IMR-90 (cell line): ENCODE data around the gene RNF149. TPM values are rescaled to one million over a fixed set of nuclear protein-coding genes. Genes with fewer than 3 reads are reported as not detected.
"Not testable (repeated sequence)": the region's sequence is repeated elsewhere in the genome, so short reads cannot be mapped to it uniquely, and the experiment has no call there.

Experiments
- ATAC-seq: fragments of 200-7000 bp; cut with Tn5 transposase; 2 replicates; pipeline ENCODE4 v1.9.1; 2020; ENCODE audit warnings: low read depth, mild to moderate bottlenecking, moderate library complexity
- BruUV-seq: library from RNA; stranded (reverse); fragments of 400-500 nt; replicated peaks from 2 replicates; lab custom pipeline; 2021; lab: Mats Ljungman, UMichigan
- CTCF ChIA-PET: fragments of 300-600 bp; formaldehyde crosslinking; extraction: SDS; loops from one replicate; lab custom pipeline; 2021; ENCODE audit warnings: antibody characterized with exemption; lab: Yijun Ruan, JAX
- POLR2A ChIA-PET: fragments of 300-600 bp; sonication (Branson Sonifier 250); formaldehyde crosslinking; loops from one replicate; lab custom pipeline; 2022; ENCODE audit warnings: antibody characterized with exemption; ENCODE audit not compliant: unreplicated experiment; lab: Charles Lee
- DNase-seq: peaks from one replicate; pipeline ENCODE4 v3.0.0; 2013
- H2AFZ ChIP-seq: replicated peaks from 2 replicates; pipeline ENCODE3; 2013; ENCODE audit warnings: low read length, mild to moderate bottlenecking; ENCODE audit not compliant: poor library complexity
- H2AK5ac ChIP-seq: 2 replicates; pipeline ENCODE4 v1.6.1; 2013; ENCODE audit warnings: low read depth, low read length, inconsistent platforms
- H2AK9ac ChIP-seq: replicated peaks from 2 replicates; pipeline ENCODE3; 2013; ENCODE audit warnings: mild to moderate bottlenecking, low read depth, low read length, moderate library complexity; ENCODE audit not compliant: poor library complexity
- H2BK120ac ChIP-seq: 2 replicates; pipeline ENCODE4 v1.6.1; 2013; ENCODE audit warnings: low read depth, low read length, inconsistent platforms
- H2BK15ac ChIP-seq: 3 replicates; pipeline ENCODE4 v1.6.1; 2013; ENCODE audit warnings: low read depth, low read length, inconsistent platforms
- H2BK20ac ChIP-seq: 2 replicates; pipeline ENCODE4 v1.6.1; 2013; ENCODE audit warnings: low read depth, mild to moderate bottlenecking, inconsistent platforms, low read length, moderate library complexity
- H2BK5ac ChIP-seq: 2 replicates; pipeline ENCODE4 v1.6.1; 2013; ENCODE audit warnings: mild to moderate bottlenecking, low read depth, low read length, inconsistent platforms; ENCODE audit not compliant: poor library complexity, severe bottlenecking
- H3K14ac ChIP-seq: replicated peaks from 2 replicates; pipeline ENCODE4 v1.6.1; 2013; ENCODE audit warnings: low read depth, low read length, inconsistent platforms
- H3K18ac ChIP-seq: 2 replicates; pipeline ENCODE4 v1.6.1; 2013; ENCODE audit warnings: low read depth, low read length, control low read depth
- H3K23ac ChIP-seq: 2 replicates; pipeline ENCODE4 v1.6.1; 2013; ENCODE audit warnings: low read depth, low read length, inconsistent platforms
- H3K27ac ChIP-seq: 2 replicates; pipeline ENCODE4 v1.5.1; 2013; ENCODE audit warnings: mild to moderate bottlenecking, control low read depth, low read length; ENCODE audit not compliant: insufficient read depth
- H3K27me3 ChIP-seq: 2 replicates; pipeline ENCODE4 v1.6.1; 2013; ENCODE audit warnings: low read length; ENCODE audit not compliant: control insufficient read depth, insufficient read depth
- H3K36me3 ChIP-seq: 2 replicates; pipeline ENCODE4 v1.6.1; 2013; ENCODE audit warnings: low read length, mixed read lengths; ENCODE audit not compliant: control insufficient read depth, insufficient read depth
- H3K4ac ChIP-seq: 2 replicates; pipeline ENCODE4 v1.6.1; 2013; ENCODE audit warnings: low read depth, low read length, inconsistent platforms
- H3K4me1 ChIP-seq: 2 replicates; pipeline ENCODE4 v1.6.1; 2013; ENCODE audit warnings: low read length, mixed read lengths; ENCODE audit not compliant: control insufficient read depth, insufficient read depth
- H3K4me2 ChIP-seq: 2 replicates; pipeline ENCODE4 v1.6.1; 2013; ENCODE audit warnings: low read depth, mild to moderate bottlenecking, control low read depth, low read length, moderate library complexity
- H3K4me3 ChIP-seq: 2 replicates; pipeline ENCODE4 v1.5.1; 2013; ENCODE audit warnings: low read depth, mild to moderate bottlenecking, control low read depth, low read length, moderate library complexity; ENCODE audit not compliant: insufficient read depth
- H3K56ac ChIP-seq: 2 replicates; pipeline ENCODE4 v1.6.1; 2013; ENCODE audit warnings: low read length, inconsistent platforms; ENCODE audit not compliant: insufficient read depth; ENCODE audit errors: extremely low read depth
- H3K79me1 ChIP-seq, 2 experiments: 2 replicates each; pipeline ENCODE4 v1.6.1; 2013; ENCODE audit warnings: low read length in 2 of 2, inconsistent platforms in 1 of 2, low read depth in 1 of 2
- H3K9ac ChIP-seq: 2 replicates; pipeline ENCODE4 v1.6.1; 2013; ENCODE audit warnings: low read depth, low read length, control low read depth
- H3K9me1 ChIP-seq: 2 replicates; pipeline ENCODE4 v1.6.1; 2013; ENCODE audit warnings: low read length, inconsistent platforms; ENCODE audit not compliant: insufficient read depth
- H3K9me3 ChIP-seq: 2 replicates; pipeline ENCODE4 v1.6.1; 2013; ENCODE audit warnings: low read length; ENCODE audit not compliant: control insufficient read depth, insufficient read depth
- H4K20me1 ChIP-seq: 2 replicates; pipeline ENCODE4 v1.6.1; 2013; ENCODE audit warnings: low read length, inconsistent platforms; ENCODE audit not compliant: insufficient read depth
- H4K5ac ChIP-seq: 2 replicates; pipeline ENCODE4 v1.6.1; 2013; ENCODE audit warnings: mild to moderate bottlenecking, low read depth, low read length, control low read depth
- H4K8ac ChIP-seq, 2 experiments: 2 replicates each; pipeline ENCODE4 v1.6.1; 2013; ENCODE audit warnings: low read depth in 2 of 2, low read length in 2 of 2, control low read depth in 1 of 2, inconsistent platforms in 1 of 2
- H4K91ac ChIP-seq: 2 replicates; pipeline ENCODE4 v1.6.1; 2013; ENCODE audit warnings: low read depth, low read length, inconsistent platforms; ENCODE audit not compliant: insufficient read depth
- WGBS, 2 experiments: methylation state at CpG; one replicate each; pipeline versions ENCODE4 v1.1.5 to v1.1.7; 2013; ENCODE audit warnings: missing lambda C conversion rate in 2 of 2; ENCODE audit not compliant: insufficient read length in 1 of 2; ENCODE audit errors: extremely low coverage in 2 of 2; 5-methylcytosine and 5-hydroxymethylcytosine counted together
- dilution Hi-C: fragments of 300-500 bp; cut with HindIII; formaldehyde crosslinking; loops from one replicate; pipeline ENCODE4 v1.14.3; 2018; ENCODE audit warnings: low sequenced_read_pairs; ENCODE audit not compliant: unreplicated experiment
- in situ Hi-C: fragments of 300-500 bp; cut with MboI; formaldehyde crosslinking; loops from 3 replicates; pipeline ENCODE4 v1.14.3; 2019; ENCODE audit warnings: low sequenced_read_pairs, inconsistent platforms, mixed read lengths
- intact Hi-C: fragments of 100-400 bp; cut with micrococcal nuclease; formaldehyde crosslinking; loops from 2 replicates; pipeline ENCODE4 v1.10.0; 2022
- polyA plus RNA-seq, 3 experiments: library from polyadenylated mRNA; depleted of rRNA; stranded (reverse); fragments of >200 nt; gene quantifications; 2 replicates each; pipeline ENCODE4 v1.2.3, GENCODE V29; 2012; ENCODE audit warnings: low replicate concordance in 1 of 3
- total RNA-seq: library from RNA; depleted of rRNA; stranded (reverse); fragments of >200 nt; gene quantifications from 2 replicates; pipeline ENCODE4 v1.2.3, GENCODE V29; 2012

The RNF149 gene
- total and polyA plus RNA-seq, 2 of the 4 experiments (the other 2 are of a cell fraction): 14.5 to 18.6 TPM

- H3K27me3 ChIP-seq, H3K18ac ChIP-seq, H4K5ac ChIP-seq, H3K9me3 ChIP-seq, H2BK120ac ChIP-seq, H3K4me3 ChIP-seq, BruUV-seq, in situ Hi-C loops, H2BK20ac ChIP-seq, DNase-seq, H3K79me1 ChIP-seq, ATAC-seq, H4K8ac ChIP-seq, H3K4me2 ChIP-seq, H4K20me1 ChIP-seq, H3K56ac ChIP-seq, H2BK15ac ChIP-seq, H2BK5ac ChIP-seq, H3K36me3 ChIP-seq, H2AK9ac ChIP-seq, H3K14ac ChIP-seq, H3K27ac ChIP-seq, H2AK5ac ChIP-seq, H3K4ac ChIP-seq, H3K9me1 ChIP-seq, intact Hi-C loops, H3K4me1 ChIP-seq, dilution Hi-C loops, H4K91ac ChIP-seq, H3K9ac ChIP-seq, H2AFZ ChIP-seq, H3K23ac ChIP-seq, POLR2A ChIA-PET: not testable (repeated sequence)
- WGBS, 2 experiments: no CpG with 5 or more reads among the region's 4 CpGs
- CTCF ChIA-PET: interaction anchor here (1.0 kb wide), 1 partner anchor 11 kb away, joined by 3 read pairs; no protein-coding TSS in a partner anchor
These were observed 44.1 kb upstream of the RNF149 start for GRCh38 chr2:101352631-101353030.
